Muscle layer of colon (tissue), 2 donors: ENCODE measurements around the gene PTGIS.
"Not testable (repeated sequence)": the region's sequence is repeated elsewhere in the genome, so short reads cannot be mapped to it uniquely, and the experiment has no call there.

Experiments used
- H3K27ac ChIP-seq: one replicate; pipeline ENCODE4 v1.7.0; 2013; ENCODE audit warnings: low read depth, mild to moderate bottlenecking, low read length, moderate library complexity
- H3K27me3 ChIP-seq, 2 donors: one replicate each; pipeline ENCODE4 v1.7.0; 2013; ENCODE audit warnings: low read length in 2 of 2, mild to moderate bottlenecking in 2 of 2; ENCODE audit not compliant: insufficient read depth in 2 of 2, control insufficient read depth in 1 of 2
- H3K36me3 ChIP-seq: one replicate; pipeline ENCODE4 v1.7.0; 2013; ENCODE audit warnings: mild to moderate bottlenecking, low read length; ENCODE audit not compliant: insufficient read depth
- H3K4me1 ChIP-seq: one replicate; pipeline ENCODE4 v1.7.0; 2013; ENCODE audit warnings: mild to moderate bottlenecking, low read length; ENCODE audit not compliant: insufficient read depth
- H3K4me3 ChIP-seq, 2 donors: one replicate each; pipeline ENCODE4 v1.7.0; 2013; ENCODE audit warnings: low read length in 2 of 2, low read depth in 1 of 2, mild to moderate bottlenecking in 1 of 2, moderate library complexity in 1 of 2
- H3K9ac ChIP-seq: one replicate; pipeline ENCODE4 v1.7.0; 2013; ENCODE audit warnings: low read length
- H3K9me3 ChIP-seq: one replicate; pipeline ENCODE4 v1.7.0; 2013; ENCODE audit warnings: mild to moderate bottlenecking, low read length
- donor health status: abdominal sarcoma.
- donor health status: Adenocarcinoma of cecum.

The PTGIS gene

DNA sequence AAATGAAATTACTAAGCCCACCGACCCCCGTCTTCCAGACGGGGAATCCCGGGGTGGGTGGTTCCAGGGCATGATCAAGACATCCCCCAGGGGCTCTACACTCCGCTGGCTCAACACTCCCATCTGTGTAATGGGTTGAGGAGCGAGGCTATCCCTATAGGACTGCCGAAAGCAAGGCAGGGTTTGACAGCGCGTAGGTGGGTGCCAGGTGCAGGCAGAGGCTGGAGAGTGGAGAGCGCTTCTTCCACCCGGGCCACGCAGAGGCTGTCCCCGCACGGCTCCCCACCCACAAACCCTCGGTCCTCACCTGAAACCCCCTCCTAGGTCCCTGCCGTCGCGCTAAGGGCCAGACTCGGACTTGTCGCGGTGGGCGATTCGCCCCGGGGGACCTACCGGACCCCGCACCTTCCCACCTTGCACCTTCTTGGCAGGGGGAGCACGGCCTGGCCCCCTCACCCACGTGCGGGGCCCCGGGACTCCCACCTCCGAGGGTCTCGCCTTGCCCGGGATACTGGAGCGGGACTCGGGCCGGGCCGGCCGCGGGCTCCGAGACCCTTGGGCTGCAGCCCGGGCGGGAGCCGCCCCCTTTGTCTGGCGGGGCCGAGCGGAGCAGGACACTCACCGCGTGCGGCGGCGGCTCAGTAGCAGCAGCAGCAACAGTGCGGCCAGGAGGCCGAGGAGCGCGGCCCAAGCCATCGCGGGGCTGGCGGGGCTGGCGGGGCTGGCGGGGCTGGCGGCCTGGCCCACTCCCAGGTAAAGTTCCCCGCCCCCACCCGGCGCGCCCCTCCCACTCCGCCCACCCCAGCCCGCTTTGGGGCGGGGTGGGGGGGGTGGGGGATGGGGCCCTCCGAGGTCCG, at the start of gene PTGIS:
Gene PTGIS, minus strand, starts transcription at position 717 of the 857 bp plus-strand sequence. Its CDS starts 21 bp downstream, at position 696.
- no peaks in the 10 kb centered on the region for H3K36me3 ChIP-seq
- H3K4me1 ChIP-seq: peaks cover 14% of the 10 kb centered on the region
- peaks cover 0 to 18% of the 10 kb centered on the region in 2 donors for H3K27me3 ChIP-seq
- H3K9ac ChIP-seq: peak within 1 kb of the TSS; percentile 45
- H3K27ac ChIP-seq: peak within 1 kb of the TSS; percentile 49
- no peaks in the 10 kb centered on the region for H3K9me3 ChIP-seq
- H3K4me3 ChIP-seq: peak within 1 kb of the TSS; percentile 64 to 65

GRCh38 chr20:49617394-49617793, 49.5 kb upstream of the PTGIS start:
- not testable (repeated sequence) for H3K9me3 ChIP-seq, H3K27ac ChIP-seq, H3K4me3 ChIP-seq, H3K36me3 ChIP-seq, H3K4me1 ChIP-seq, H3K9ac ChIP-seq, H3K27me3 ChIP-seq

DNA sequence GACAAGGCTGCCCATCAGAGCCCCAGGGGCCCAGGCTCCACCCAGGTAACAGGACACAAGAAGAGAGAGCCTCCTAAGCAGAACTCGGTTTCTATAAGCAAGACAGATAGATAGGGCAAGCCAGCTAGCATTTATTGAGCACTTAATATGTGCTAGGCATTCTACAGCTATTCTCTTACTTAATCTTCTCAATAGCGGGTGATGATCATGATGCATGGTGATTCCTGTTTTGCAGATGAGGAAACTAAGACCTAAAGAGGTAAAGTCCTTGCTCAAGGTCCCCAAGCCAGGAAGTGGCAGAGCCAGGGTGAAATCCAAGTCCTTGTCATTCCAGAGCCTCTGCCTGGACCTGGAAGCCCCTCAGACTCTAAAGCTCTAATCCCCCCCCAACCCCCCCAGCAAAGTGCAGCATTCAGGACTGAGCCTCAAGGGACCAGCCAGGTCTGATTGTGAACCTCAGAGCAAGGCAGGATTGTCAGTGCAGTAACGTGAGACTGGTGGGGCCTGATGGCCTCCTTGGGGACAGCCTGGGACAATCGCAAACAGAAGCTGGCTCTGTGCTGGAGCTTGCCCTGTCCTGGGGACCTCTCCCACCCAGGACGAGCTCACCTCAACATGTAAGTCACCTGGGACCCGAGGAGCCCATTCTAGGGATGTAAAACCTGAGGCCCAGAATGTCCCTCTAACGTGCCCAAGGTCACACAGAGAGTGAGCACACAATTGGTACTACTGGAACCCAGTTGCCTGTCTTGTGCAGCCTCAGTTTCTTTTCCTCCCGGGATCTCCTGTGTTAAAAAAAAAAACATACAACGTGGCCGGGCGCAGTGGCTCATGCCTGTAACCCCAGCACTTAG, 48.4 kb upstream of the PTGIS start:
- Histone ChIP-seq H3K27ac (no peak overlapping the region), H3K27me3 (no peaks in the 10 kb centered on the region), H3K9ac (no peak overlapping the region), H3K4me3 (no peak overlapping the region), H3K4me1 (no peaks in the 10 kb centered on the region), H3K36me3 (no peaks in the 10 kb centered on the region), H3K9me3 (no peaks in the 10 kb centered on the region)

DNA sequence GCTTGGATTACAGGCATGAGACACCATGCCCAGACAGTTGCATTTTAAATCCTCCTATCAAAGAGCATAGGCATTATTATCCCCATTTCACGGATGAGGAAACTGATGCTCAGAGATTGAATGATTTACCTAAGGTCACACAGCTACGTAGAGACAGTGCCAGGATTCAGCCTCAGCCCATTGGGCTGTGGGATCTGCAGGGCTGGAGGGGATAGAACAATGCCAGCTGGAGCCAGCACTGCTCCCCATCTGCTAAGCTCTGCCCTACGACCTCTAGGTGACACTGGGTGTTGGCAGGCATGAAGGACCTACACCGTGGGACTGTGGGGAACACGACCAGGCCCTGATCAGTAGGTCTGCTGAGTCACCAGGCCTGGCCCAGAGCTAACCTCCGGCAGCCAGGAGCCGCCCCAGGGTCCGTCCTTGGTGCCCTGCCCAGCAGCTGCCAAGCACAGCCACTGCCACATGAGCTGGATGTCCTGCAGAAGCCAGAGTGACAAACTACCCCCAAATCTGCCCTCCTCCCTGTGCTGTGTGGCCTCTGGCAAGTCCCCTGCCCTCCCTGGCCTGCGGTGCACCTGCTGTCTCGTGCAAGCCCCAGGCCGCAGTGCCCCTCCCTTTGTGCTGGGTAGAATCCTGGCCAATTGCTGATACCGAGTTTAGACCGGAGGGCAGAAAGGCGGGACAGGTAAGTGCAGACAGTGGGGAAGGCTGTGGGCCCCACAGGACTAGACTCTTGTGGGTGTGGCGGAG, 47.6 kb upstream of the PTGIS start:
- Histone ChIP-seq H3K27ac (no peak overlapping the region), H3K9ac (no peak overlapping the region), H3K36me3 (no peaks in the 10 kb centered on the region), H3K4me3 (no peak overlapping the region), H3K4me1 (peaks cover 4% of the 10 kb centered on the region), H3K27me3 (no peaks in the 10 kb centered on the region), H3K9me3 (no peaks in the 10 kb centered on the region)

- H3K27ac ChIP-seq, H3K27me3 ChIP-seq, H3K9me3 ChIP-seq, H3K4me3 ChIP-seq, H3K9ac ChIP-seq, H3K4me1 ChIP-seq, H3K36me3 ChIP-seq: not testable (repeated sequence)
Observed at GRCh38 chr20:49615051-49615400, 47.1 kb upstream of the PTGIS start.

DNA sequence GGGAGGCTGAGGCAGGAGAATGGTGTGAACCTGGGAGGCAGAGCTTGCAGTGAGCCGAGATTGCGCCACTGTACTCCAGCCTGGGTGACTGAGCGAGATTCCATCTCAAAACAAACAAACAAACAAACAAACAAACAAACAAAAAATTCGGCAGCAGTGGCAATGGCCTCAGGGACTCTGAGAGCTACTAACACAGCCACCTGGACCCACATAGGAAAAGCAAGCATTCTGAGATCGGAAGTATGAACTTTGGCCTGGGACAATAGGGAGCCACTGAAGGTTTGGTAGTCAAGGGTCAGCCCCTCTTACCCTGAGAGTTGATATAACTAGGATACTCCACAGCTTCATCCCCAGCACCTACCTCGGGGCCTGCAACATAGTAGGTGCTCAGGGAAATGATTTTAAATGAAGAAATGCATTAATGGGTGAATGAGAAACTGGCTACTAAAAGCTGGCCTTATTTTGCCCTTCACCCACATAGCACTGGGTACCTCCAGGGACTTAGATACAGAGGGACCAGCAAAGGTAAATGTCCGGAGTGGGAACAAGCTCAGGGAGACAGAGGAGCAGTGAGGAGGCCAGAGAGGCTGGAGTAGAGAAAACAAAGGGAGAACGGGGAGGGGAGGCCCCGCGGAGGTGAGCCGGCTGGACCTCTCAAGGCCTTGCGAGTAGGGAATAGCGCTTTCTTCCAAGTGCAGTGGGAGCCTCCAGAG, 46.6 kb upstream of the PTGIS start:
- no peak overlapping the region for H3K27ac ChIP-seq
- H3K9ac ChIP-seq: no peak overlapping the region
- H3K4me1 ChIP-seq: peaks cover 5% of the 10 kb centered on the region
- no peaks in the 10 kb centered on the region for H3K27me3 ChIP-seq
- no peaks in the 10 kb centered on the region for H3K36me3 ChIP-seq
- no peaks in the 10 kb centered on the region for H3K9me3 ChIP-seq
- no peak overlapping the region for H3K4me3 ChIP-seq

DNA sequence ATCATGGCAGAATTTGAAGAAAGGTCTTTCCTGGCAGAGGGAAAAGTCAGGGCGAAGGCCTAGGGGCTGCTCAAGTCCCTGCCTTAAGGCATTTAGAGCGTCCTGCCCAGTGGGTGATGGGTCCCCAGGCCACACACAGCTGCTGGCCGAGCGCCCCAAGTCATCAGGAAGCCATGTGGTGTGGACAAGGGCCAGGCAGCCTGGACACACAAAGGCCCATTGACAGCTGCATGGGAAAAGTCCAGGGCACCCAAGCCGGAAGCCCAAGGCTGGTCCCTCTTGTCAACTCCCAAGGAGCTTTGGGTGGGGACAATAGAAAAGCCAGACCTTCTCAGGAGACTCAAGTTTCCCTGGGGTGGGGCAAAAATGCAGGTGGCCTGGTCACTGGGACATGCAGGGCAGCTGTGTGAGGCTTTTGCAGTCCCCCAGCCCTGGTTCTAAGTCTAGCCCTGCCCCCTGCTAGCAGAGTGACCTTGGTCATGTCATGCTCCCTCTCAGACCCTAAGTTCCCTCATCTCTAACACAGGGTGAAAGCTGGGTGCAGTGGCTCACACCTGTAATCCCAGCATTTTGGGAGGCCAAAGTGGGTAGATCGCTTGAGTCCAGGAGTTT, 44.3 kb upstream of the PTGIS start:
- H3K27ac ChIP-seq: no peak overlapping the region
- no peaks in the 10 kb centered on the region for H3K9me3 ChIP-seq
- H3K9ac ChIP-seq: no peak overlapping the region
- H3K36me3 ChIP-seq: no peaks in the 10 kb centered on the region
- no peaks in the 10 kb centered on the region for H3K27me3 ChIP-seq
- H3K4me1 ChIP-seq: peaks cover 5% of the 10 kb centered on the region
- no peak overlapping the region for H3K4me3 ChIP-seq

GRCh38 chr20:49611539-49612126, 43.7 kb upstream of the PTGIS start:
- H3K4me1 ChIP-seq, H3K27me3 ChIP-seq, H3K9me3 ChIP-seq, H3K9ac ChIP-seq, H3K4me3 ChIP-seq, H3K27ac ChIP-seq, H3K36me3 ChIP-seq: not testable (repeated sequence)

- H3K27ac ChIP-seq: no peak overlapping the region
- H3K9ac ChIP-seq: no peak overlapping the region
- no peaks in the 10 kb centered on the region for H3K36me3 ChIP-seq
- no peaks in the 10 kb centered on the region for H3K9me3 ChIP-seq
- peaks cover 5% of the 10 kb centered on the region for H3K4me1 ChIP-seq
- peak overlapping the region; percentile 20 to 35 for H3K4me3 ChIP-seq
- H3K27me3 ChIP-seq: no peaks in the 10 kb centered on the region
Observed at GRCh38 chr20:49610691-49611538, 43.0 kb upstream of the PTGIS start.
